OCI-LY7 (cell line): ENCODE measurements around the gene TMC7.

Experiments
- CTCF ChIP-seq: fragments of 200-600 bp; sonication (generic); conservative IDR thresholded peaks from 2 replicates; pipeline ENCODE4 v1.5.1; 2014; ENCODE audit warnings: mild to moderate bottlenecking, antibody characterized with exemption, low read length, moderate library complexity, mixed read lengths
- EZH2phosphoT487 ChIP-seq: fragments of 200-600 bp; sonication (generic); IDR thresholded peaks from 2 replicates; pipeline ENCODE4 v1.6.1; 2018; ENCODE audit warnings: low read depth, borderline replicate concordance, mild to moderate bottlenecking, mixed run types, antibody characterized with exemption, low read length, moderate library complexity, mixed read lengths

GRCh38 chr16:18979936-18980335 is 3.8 kb upstream of the TMC7 start:
- TF ChIP-seq CTCF (no peak), EZH2phosphoT487 (no peak)
